Fibroblast of the conjunctiva (primary cell): ENCODE data around the gene LPIN1.

Experiments used
- DNase-seq: peaks from one replicate; pipeline ENCODE4 v3.0.0-alpha.2; 2010; ENCODE audit warnings: low read depth

LPIN1 gene

DNA sequence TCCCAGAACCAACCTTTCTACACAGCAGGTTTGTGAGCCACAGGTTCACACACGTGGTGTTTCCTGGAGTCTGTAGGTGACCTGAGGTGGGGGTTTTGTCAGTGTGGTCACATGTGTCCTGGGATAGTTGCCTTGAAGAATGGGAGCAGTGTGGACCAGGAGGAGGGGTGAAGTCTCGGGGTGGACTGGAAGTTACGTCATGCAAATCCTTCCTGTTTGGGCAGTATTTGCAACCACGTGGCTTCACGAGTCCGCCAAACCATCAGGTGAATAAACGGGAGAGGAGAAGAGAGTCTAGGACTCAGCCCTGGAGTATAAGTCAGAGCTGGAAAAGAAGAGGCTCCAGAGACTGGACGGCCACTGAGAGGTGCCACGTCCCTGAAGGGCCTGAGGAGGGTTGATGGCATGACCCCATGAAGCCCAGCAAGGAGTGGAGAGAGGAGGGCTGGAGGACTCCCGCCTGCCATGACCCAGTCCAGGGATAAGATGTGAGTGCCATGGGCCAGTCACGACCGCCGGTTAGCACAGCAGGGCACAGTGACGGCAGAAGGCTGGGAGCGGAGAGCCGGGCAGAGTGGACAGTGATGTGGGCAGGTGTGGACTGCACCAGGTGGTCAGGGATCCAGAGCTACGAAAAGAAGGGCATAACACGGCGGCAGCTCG is 16.5 kb downstream of the LPIN1 start:
- no peak for DNase-seq

DNA sequence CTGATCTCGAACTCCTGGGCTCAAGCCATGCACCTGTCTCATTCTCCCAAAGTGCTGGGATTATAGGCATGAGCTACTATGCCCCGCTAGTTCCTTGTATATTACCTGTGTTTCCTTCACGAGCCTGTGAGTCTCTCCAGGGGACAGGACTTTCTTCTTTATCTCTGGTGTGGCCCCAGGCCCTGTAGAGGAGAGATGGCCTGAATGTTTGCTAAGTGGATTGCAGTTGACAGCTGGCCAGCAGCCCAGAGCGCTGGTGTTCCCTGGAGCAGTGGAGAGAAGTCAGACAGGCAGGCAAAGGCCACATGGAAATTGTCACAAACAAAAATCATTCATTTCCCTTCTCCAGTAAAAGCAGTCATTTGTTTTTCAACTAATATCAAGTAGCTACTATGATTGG is 17.9 kb downstream of the LPIN1 start:
- DNase-seq: no peak

GRCh38 chr2:11764920-11765319 is 18.5 kb downstream of the LPIN1 start:
- DNase-seq: no peak

GRCh38 chr2:11765501-11765900 is 19.1 kb downstream of the LPIN1 start:
- no peak for DNase-seq

DNA sequence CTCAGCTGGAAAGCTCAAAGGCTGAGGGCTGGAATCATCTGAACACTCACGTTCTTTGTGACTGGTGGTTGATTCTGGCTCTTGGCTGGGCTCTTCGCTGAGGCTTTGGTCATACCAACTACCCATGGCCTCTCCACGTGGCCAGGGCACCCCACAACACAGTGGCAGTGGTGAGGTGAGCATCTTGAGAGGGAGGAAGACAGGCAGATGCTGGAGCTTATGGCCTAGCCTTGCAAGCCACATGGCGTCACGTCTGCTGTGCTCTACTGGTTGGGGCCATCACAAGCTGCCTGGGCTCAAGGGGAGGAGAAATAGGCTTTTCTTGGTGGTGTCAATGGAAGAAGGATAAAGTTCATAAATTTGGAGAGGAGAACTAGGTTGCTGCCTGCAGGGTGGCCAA is 19.6 kb downstream of the LPIN1 start:
- no peak for DNase-seq

DNA sequence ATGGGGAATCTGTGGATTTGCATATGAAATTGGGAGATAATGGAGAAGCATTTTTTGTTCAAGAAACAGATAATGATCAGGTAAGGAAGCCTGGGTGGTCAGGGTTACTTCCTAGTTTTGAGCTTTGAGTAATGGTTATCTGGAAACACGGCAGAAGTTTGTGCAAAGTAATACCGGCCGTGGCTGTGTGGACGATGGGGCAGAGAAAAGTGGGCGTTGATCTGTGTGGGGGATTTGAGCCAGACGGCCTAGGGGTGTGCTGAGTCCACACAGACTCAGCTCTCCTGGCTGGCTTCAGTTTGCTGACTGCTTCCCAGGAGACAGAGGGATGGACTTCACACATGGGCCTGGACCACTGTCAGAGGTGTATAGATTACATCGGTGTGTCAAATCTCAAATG is 21.3 kb downstream of the LPIN1 start:
- DNase-seq: no peak

GRCh38 chr2:11768946-11769345 is 22.5 kb downstream of the LPIN1 start:
- DNase-seq: no peak

GRCh38 chr2:11769516-11769915 is 23.1 kb downstream of the LPIN1 start:
- DNase-seq: no peak

GRCh38 chr2:11770531-11771188 is 24.2 kb downstream of the LPIN1 start:
- DNase-seq: no peak

- DNase-seq: no peak
Measured at GRCh38 chr2:11771971-11772615, 25.7 kb downstream of the LPIN1 start.

- no peak for DNase-seq
Measured at GRCh38 chr2:11773111-11773510, 26.7 kb downstream of the LPIN1 start.

DNA sequence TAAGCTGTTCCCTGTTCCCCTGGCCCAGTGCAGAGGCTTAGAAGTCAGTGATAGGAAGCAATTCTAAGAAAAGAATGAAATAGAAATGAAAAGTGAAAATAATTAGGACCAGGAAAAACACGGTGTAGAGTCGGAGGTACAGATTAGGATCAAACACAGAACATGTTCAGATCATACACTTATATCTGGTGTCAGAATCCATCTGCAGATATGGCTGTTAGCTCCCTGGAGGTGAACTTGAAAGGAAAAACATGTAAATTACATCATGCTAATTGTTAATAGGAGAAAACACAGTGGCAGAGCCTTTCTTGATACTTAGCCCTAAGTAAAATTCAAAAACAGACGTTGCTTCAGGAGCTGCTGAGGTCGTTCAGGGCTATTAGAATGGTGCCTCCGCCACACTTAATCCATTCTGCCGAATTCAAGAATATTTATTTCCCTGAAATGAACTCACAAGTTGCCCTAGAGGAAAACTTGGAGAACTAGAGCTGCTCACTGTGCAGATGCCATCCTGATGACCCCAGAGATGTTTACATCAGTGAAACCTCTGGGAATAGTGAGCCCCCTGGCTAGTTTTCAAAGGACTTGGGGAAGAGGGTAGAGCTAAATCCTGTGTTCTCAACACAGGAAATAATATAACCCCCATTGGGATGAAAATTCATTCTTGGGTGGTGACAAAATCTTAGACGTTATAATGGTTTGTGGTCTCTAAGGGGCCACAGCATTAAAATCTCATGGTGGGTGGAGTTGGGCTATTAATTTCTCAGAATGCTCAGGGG is 27.5 kb downstream of the LPIN1 start:
- no peak for DNase-seq

DNA sequence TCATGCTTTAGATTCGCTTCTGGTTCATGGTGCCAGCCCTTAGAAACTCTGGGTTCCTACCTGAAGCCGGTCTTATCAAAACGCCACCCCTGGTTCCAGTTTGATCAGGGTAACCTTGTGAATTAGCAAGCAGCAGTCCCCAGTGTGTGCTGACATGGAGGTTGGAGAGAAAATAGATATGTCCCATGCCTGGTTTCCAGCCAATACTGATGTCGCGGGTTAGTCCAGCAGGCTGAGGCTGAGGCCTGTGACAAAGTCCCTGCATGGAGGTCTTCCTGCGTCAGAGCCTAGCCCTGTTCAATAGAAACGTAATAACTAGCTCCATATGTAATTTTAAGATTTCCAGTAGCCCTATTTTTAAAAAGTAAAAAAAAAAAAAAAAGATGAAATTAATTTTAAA is 28.2 kb downstream of the LPIN1 start:
- no peak for DNase-seq

GRCh38 chr2:11775384-11775783 is 29.0 kb downstream of the LPIN1 start:
- no peak for DNase-seq

DNA sequence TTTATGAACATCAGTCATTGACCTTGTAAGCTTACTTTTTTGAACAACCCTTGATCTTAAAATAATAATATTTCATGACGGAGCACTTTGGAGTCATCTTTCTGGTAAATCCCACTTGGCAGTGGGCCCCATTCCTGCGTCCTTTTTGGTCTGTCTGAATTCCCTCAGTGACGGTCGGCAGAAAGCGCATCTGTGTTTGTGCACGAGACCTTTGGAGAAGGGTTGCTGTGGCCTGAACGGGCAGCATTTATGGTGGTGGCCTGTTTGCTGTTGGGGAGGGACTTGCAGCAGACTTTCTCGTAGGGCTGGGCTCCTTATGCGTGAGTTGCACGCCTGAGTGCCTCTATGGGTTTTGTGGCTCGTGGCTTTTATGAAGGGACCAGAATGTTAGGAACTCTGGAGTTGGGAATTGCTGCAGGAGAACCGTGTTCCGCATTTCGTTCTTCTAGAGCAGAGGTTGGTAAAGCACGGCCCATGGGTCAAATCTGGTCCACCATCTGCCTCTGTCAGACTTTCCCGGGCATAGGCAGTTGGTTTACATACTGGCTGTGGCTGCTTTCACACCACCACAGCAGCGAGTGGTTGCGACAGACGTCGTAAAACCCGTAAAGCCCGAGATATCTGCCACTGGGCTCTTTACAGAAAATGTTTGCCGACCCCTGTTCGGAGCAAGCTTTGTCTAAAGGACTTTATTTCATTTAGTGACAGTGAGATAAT is 30.8 kb downstream of the LPIN1 start:
- DNase-seq: no peak

GRCh38 chr2:11777886-11778415 is 31.5 kb downstream of the LPIN1 start:
- no peak for DNase-seq

GRCh38 chr2:11778416-11778815 is 32.0 kb downstream of the LPIN1 start:
- no peak for DNase-seq

DNA sequence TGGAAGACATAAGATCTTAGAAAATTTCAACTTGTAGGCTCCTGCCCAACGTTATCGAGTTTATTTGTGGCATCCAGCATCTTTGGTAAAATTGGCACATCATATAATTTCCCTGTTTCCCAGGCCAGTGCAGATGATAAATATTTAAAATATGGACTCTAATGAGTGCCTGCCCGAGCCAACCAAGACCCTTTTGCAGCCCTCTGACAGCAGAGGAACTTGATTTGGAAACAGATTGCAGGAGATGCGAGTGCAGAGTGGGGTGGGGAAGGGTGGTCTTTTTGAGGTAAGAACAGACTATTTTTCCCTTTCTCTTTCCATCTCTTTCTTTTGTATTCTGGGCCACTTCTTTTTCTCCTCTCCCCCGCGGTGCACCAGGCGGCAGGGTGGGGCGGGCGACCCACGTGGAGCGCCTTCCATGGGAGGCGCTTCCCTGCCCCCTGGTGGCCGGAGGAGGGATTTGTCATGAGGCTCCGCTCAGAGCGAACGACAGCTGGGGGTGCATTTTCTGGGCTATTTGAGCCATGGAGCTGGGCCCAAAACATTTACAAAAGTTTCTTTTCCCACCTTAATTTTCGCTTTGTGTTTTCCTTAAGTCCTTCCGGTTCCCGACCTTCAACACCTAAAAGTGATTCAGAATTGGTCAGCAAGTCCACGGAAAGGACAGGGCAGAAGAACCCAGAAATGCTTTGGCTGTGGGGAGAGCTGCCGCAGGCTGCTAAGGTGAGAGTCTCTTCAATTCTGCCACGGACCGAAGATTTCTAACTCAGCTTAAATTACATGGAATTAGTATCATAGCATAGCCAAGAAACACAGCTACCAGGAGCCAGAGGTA is 32.7 kb downstream of the LPIN1 start:
- DNase-seq: peak; percentile 35

- no peak for DNase-seq
Measured at GRCh38 chr2:11781602-11782001, 35.2 kb downstream of the LPIN1 start.

- no peak for DNase-seq
Measured at GRCh38 chr2:11784280-11784679, 37.8 kb downstream of the LPIN1 start.
